ENCODE results near the gene NDE1. TPM values are rescaled to one million over a fixed set of nuclear protein-coding genes. Genes with fewer than 3 reads are reported as not detected.

Gene NDE1
- total and polyA plus RNA-seq, 4 donors: 2.5 to 17.3 (median 4.4) TPM

GRCh38 chr16:15725641-15726240 is 75.7 kb downstream of the NDE1 start:
- H3K4me1 ChIP-seq (ENCODE audit: control insufficient read depth in 4 of 4, insufficient read depth in 4 of 4, low read length in 3 of 4): no peaks in the 10 kb centered on the region
- no peaks in the 10 kb centered on the region for H3K27me3 ChIP-seq (ENCODE audit: control insufficient read depth in 4 of 4, insufficient read depth in 4 of 4, low read length in 3 of 4)
- WGBS: 95% methylated on average over 5 of the region's 5 CpGs
- no peak for TF ChIP-seq FOXA1 (IDR thresholded peaks at IDR 0.05)
- TF ChIP-seq YY1 (IDR thresholded peaks at IDR 0.05): no peak
- TF ChIP-seq HNF4G (IDR thresholded peaks at IDR 0.05): no peak
- no peak for TF ChIP-seq ATF3 (IDR thresholded peaks at IDR 0.05)
- TF ChIP-seq REST (IDR thresholded peaks at IDR 0.05): no peak
- TF ChIP-seq MAX (IDR thresholded peaks at IDR 0.05): no peak
- TF ChIP-seq NR2F2 (IDR thresholded peaks at IDR 0.05): no peak
- H3K27ac ChIP-seq (ENCODE audit: low read depth in 1 of 2, low read length in 2 of 2): no peak overlapping the region
- no peak for DNase-seq (ENCODE audit: low spot score)
- peaks cover 0 to 16% (median 6%) of the 10 kb centered on the region in 4 donors for H3K36me3 ChIP-seq (ENCODE audit: control insufficient read depth in 4 of 4, insufficient read depth in 3 of 4, low read depth in 1 of 4, low read length in 3 of 4)
- no peaks in the 10 kb centered on the region for H3K9me3 ChIP-seq (ENCODE audit: control insufficient read depth in 4 of 4, low read length in 3 of 4)
- H3K9ac ChIP-seq (ENCODE audit: low read depth in 1 of 2, low read length in 2 of 2): no peak overlapping the region
- H3K4me3 ChIP-seq (ENCODE audit: low read depth in 1 of 3, low read length in 3 of 3): no peak overlapping the region

GRCh38 chr16:15726715-15727114 is 76.7 kb downstream of the NDE1 start:
- H3K36me3 ChIP-seq (ENCODE audit: control insufficient read depth in 4 of 4, insufficient read depth in 3 of 4, low read depth in 1 of 4, low read length in 3 of 4): peaks cover 0 to 16% (median 6%) of the 10 kb centered on the region in 4 donors
- no peaks in the 10 kb centered on the region for H3K9me3 ChIP-seq (ENCODE audit: control insufficient read depth in 4 of 4, low read length in 3 of 4)
- no peaks in the 10 kb centered on the region for H3K27me3 ChIP-seq (ENCODE audit: control insufficient read depth in 4 of 4, insufficient read depth in 4 of 4, low read length in 3 of 4)
- TF ChIP-seq TAF1 (conservative IDR thresholded peaks at IDR 0.05): no peak
- TF ChIP-seq JUND (IDR thresholded peaks at IDR 0.05): no peak
- TF ChIP-seq RAD21 (IDR thresholded peaks at IDR 0.05): no peak
- no peak for TF ChIP-seq SP1 (IDR thresholded peaks at IDR 0.05)
- TF ChIP-seq CTCF (IDR thresholded peaks at IDR 0.05; ENCODE audit: low read depth, low read length, missing input control): no peak
- no peak for TF ChIP-seq ATF3 (IDR thresholded peaks at IDR 0.05)
- no peak for TF ChIP-seq RXRA (IDR thresholded peaks at IDR 0.05)
- no peak for TF ChIP-seq FOXA1 (IDR thresholded peaks at IDR 0.05)
- no peak for TF ChIP-seq REST (IDR thresholded peaks at IDR 0.05)
- TF ChIP-seq GABPA (IDR thresholded peaks at IDR 0.05 in 1 of 2, conservative IDR thresholded peaks at IDR 0.05 in 1 of 2): no peak
- TF ChIP-seq YY1 (IDR thresholded peaks at IDR 0.05): no peak
- no peak for TF ChIP-seq MAX (IDR thresholded peaks at IDR 0.05)
- TF ChIP-seq EGR1 (IDR thresholded peaks at IDR 0.05; ENCODE audit: low read depth in 2 of 2): no peak
- TF ChIP-seq HNF4G (IDR thresholded peaks at IDR 0.05): no peak
- TF ChIP-seq ZBTB33 (IDR thresholded peaks at IDR 0.05): no peak
- TF ChIP-seq NR2F2 (IDR thresholded peaks at IDR 0.05): no peak
- H3K4me3 ChIP-seq (ENCODE audit: low read depth in 1 of 3, low read length in 3 of 3): no peak overlapping the region
- no peaks in the 10 kb centered on the region for H3K4me1 ChIP-seq (ENCODE audit: control insufficient read depth in 4 of 4, insufficient read depth in 4 of 4, low read length in 3 of 4)
- H3K27ac ChIP-seq (ENCODE audit: low read depth in 1 of 2, low read length in 2 of 2): no peak overlapping the region
- no peak overlapping the region for H3K9ac ChIP-seq (ENCODE audit: low read depth in 1 of 2, low read length in 2 of 2)
- DNase-seq (ENCODE audit: low spot score): no peak
- WGBS: 88% methylated on average over 18 of the region's 18 CpGs

Data from liver (tissue), 9 donors.